Suprapubic skin (tissue), 4 donors: ENCODE data around the gene FMNL2.

ENCODE experiments used
- CTCF ChIP-seq, 2 donors: fragments of 200-600 bp in 1 of 2; fragments of 450-650 bp in 1 of 2; sonication (generic) in 1 of 2; IDR thresholded peaks; one replicate each; pipeline ENCODE4 v1.5.1; 2016 to 2019; ENCODE audit warnings: antibody characterized with exemption in 2 of 2, mild to moderate bottlenecking in 1 of 2, moderate library complexity in 1 of 2
- EP300 ChIP-seq: sonication (generic); formaldehyde crosslinking; IDR thresholded peaks from one replicate; pipeline ENCODE4 v1.6.1; 2017; ENCODE audit warnings: antibody characterized with exemption
- POLR2A ChIP-seq, 2 donors: fragments of 450-650 bp; IDR thresholded peaks; one replicate each; pipeline ENCODE4 v1.6.1; 2017; ENCODE audit warnings: antibody characterized with exemption in 2 of 2, mild to moderate bottlenecking in 2 of 2, moderate library complexity in 2 of 2
- POLR2AphosphoS5 ChIP-seq, 3 donors: sonication (generic); formaldehyde crosslinking; IDR thresholded peaks; one replicate each; pipeline ENCODE4 v1.6.1; 2017; ENCODE audit warnings: antibody characterized with exemption in 3 of 3

GRCh38 chr2:152513029-152513428 is 178.1 kb downstream of the FMNL2 start:
- TF ChIP-seq CTCF (IDR thresholded peaks at IDR 0.05) (no peak), EP300 (no peak), POLR2A (IDR thresholded peaks at IDR 0.05) (no peak), POLR2AphosphoS5 (IDR thresholded peaks at IDR 0.05) (no peak)
